HG03280 (cell line): Measurements from ENCODE around the gene SMARCE1.

Source experiments
- ATAC-seq: cut with Tn5 transposase; IDR thresholded peaks from one replicate; pipeline ENCODE4 v1.9.1; 2021; ENCODE audit warnings: mild to moderate bottlenecking, moderate library complexity; ENCODE audit not compliant: unreplicated experiment

The SMARCE1 gene

DNA sequence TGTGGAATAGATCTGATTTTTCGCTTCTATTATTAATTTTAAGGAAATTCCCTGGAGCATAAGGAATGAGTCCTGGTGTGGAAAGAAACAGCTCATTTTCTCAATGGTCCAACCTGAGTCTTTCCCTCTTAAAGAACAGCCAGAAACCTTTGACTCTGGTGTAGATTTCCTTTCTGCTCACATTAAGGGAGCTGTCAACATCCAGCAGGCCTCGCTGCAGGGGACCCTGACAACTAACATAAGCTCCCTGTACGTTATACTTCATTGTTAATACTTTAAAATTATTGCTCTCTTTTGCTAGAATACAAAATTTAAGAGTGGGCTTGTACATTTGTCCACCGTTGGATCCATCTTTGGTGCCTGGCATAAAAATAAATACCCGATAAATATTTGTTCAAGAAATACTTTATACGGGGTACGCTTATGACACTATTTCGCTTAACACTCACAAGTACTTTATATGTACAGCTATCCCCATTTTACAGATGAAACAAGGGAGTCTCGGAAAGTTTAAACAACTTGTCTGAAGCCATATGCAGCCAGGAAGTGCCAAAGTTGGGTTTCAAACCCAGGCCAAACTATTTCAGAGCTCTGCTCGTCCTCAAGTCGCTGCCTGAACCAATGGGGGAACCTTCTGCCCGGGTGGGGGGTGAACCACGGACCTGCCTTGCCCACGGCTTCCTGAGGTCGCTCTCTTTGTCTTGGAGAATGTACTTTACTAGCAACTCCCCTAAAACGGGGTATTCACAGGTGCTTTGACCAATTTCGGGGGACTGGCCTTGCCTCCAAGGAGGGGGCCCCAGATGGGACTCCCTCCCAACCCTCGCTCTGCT, 611 bp downstream of the SMARCE1 start:
- ATAC-seq, result peak; percentile 30

- ATAC-seq, result no peak
These were observed 1.7 kb downstream of the SMARCE1 start for GRCh38 chr17:40645943-40646342.

- ATAC-seq, result no peak
These were observed 2.3 kb downstream of the SMARCE1 start for GRCh38 chr17:40645291-40645690.

DNA sequence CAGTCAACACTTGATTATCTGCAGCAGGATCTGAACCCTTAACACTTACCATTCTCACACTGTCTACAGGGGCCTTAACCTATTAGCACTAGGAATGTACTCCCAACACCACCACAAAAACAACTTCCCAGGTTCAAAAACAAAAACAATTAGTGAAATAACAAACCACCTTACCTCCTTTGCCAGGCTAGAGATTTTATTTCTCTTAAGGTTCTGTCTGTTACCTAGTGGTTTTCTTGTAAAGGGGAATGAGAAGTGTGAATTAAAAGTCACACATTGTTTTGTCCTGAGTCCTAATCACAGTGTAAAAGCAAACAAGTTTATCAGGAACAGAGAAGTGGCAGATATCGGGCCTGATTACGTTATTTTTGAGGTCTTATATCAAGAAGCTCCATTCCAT, 9.7 kb downstream of the SMARCE1 start:
- ATAC-seq, result no peak

GRCh38 chr17:40633871-40634270, 13.7 kb downstream of the SMARCE1 start:
- no peak for ATAC-seq

- no peak for ATAC-seq
These were observed 15.4 kb downstream of the SMARCE1 start for GRCh38 chr17:40632216-40632615.

- ATAC-seq, result no peak
These were observed 17.8 kb downstream of the SMARCE1 start for GRCh38 chr17:40629842-40630241.

- no peak for ATAC-seq
These were observed 22.3 kb downstream of the SMARCE1 start for GRCh38 chr17:40625311-40625710.

DNA sequence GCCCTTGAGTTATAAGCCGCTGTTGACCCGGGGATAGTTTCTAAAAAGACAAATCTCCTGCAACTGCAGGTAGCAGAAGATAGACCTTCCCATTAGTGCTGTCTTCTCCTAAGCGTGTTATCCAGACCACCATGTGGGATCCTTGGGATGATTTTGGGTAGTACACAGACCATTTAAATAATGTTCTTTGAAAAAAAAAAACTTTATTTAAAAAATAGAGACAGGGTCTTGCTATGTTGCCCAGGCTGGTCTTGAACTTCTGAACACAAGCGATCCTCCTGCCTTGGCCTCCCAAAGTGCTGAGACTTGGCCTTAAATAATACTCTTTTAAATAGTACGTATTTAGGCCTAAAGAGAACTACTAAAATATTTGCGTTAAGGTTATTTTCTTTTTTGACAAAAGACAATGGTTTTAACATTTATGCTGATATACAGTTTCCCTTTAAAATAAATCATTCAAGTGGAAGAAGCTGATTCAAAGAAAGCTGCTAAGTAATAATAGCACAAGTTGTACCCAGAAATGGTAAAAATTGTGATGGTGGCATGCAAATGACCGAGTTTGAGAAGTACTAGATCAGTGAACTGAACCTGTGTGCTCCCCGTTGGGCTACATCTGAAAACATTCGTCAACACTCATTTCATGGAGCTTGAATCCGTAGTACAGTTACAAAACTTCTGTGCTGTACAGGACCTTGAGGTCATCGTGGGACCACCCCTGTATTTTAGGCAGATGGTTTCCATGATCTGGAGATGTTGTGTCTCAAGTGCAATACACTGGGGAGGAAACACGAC, 24.0 kb downstream of the SMARCE1 start:
- ATAC-seq, result no peak

DNA sequence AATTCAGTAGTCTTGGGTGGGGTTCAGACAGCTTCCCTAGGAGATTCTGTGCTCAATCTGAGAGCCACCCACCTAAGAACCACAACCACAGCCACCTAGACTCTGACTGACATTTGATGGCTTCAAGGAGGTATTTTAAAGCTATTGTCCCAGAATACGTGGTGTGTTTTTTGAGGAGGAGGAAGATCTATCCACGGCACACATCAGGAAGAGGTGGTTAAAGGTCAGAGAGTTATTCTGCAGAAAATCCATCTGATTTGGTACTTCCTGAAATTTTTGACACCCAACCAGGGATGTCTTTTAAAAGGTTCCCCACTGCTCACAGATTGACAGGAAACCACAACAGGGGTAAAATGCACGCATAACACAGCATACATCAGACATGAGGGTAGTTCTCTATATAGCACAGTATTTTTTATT, 25.1 kb downstream of the SMARCE1 start:
- no peak for ATAC-seq

DNA sequence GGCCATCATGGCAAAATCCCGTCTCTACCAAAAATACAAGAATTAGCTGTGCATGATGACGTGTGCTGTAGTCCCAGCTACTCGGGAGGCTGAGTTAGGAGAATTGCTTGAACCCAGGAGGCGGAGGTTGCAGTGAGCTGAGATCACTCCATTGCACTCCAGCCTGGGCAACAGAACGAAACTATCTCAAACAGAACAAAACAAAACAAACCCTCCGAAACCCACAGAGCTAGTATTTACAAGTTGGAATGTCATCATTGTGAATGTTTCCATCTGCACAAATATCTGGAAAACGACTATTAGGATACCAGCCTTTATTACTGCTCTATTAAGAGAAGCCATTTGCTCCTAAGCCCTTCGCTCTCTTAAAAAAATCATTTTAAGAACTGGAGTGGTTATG, 26.0 kb downstream of the SMARCE1 start:
- no peak for ATAC-seq

DNA sequence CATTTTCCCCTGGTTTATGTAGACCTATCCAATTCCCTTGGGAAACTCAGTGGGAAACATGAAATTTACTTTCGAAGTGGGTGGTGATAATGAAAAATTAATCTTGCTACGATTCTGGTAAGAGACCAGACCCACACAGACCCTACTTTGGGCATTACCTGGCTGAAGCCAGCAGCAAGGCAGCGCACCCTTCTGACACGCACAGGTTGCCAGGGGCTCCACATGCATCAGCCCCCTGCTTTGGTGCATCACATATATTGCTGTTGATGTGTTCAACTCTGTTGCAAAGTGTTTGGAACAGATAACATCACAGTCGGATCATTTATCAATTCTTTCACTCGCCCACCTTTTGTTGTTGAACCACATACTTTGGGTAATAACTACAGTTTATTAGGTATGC, 26.6 kb downstream of the SMARCE1 start:
- ATAC-seq, result no peak

GRCh38 chr17:40618754-40619625, 28.6 kb downstream of the SMARCE1 start:
- ATAC-seq, result no peak

GRCh38 chr17:40617678-40618240, 29.9 kb downstream of the SMARCE1 start:
- no peak for ATAC-seq

DNA sequence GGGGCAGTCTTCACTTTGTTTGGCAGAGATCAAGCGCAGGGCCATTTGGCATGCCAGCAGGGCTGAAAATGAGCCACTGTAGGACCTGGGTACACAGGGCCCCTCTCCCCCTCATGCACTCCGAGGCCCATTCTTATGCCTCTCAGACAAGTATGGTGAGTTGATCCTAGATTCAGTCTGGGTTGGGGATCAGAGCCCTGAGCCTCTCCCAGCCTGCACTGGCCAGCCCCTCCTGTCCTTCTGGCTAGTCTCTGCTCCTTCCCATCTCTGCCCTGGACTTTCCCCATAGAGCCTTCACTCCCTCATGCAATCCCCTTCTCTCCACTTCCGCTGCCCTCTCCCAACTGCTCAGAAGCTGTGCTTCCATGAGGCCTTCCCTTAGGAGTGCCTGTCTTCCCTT, 31.0 kb downstream of the SMARCE1 start:
- no peak for ATAC-seq

DNA sequence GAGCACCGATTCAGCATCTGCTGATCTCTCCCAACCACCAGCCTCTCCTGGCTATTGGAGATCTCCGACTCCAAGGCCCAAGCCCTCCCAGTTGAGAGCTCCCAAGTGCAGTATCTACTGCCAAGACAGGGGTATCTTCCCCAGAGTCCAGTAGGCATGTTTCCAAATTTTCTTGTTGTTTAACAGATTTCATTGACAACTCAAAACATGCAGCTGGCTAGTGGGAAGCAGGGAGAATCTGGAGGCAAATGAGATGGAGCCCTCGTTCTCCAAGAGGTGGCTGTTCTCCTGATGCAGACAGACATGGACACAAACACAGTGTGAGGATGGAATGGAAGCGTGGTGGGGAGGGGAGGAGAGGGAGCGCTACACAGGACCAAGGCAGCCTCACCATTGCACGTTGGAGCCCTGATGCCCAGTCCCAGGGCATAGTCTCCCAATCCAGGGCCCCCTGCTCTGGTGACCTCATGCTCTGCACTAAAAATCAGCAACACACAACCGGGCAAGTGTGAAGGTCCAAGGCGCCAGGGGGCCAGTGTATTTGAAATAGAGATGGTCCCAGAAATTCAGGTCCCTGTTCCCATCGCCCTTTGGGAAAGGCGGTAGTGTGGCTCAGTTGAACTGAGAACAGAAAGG, 31.7 kb downstream of the SMARCE1 start:
- ATAC-seq, result no peak

GRCh38 chr17:40615068-40615840, 32.4 kb downstream of the SMARCE1 start:
- ATAC-seq, result no peak

- ATAC-seq, result no peak
These were observed 33.1 kb downstream of the SMARCE1 start for GRCh38 chr17:40614431-40615067.

- no peak for ATAC-seq
These were observed 34.0 kb downstream of the SMARCE1 start for GRCh38 chr17:40613467-40614154.
